OCI-LY1 (cell line): Measurements from ENCODE around the gene ERV3-1.
"Not testable (repeated sequence)": the region's sequence is repeated elsewhere in the genome, so short reads cannot be mapped to it uniquely, and the experiment has no call there.

Experiments
- H2AFZ ChIP-seq: fragments of 200-600 bp; sonication (generic), shearing (Covaris generic); 2 replicates; pipeline ENCODE4 v1.6.0; 2014; ENCODE audit warnings: antibody characterized with exemption, mild to moderate bottlenecking, low read length
- H3F3A ChIP-seq: fragments of 200-600 bp; sonication (generic), shearing (Covaris generic); 2 replicates; pipeline ENCODE4 v1.6.0; 2014; ENCODE audit warnings: mild to moderate bottlenecking, antibody characterized with exemption, low read length, moderate library complexity; ENCODE audit not compliant: insufficient read depth
- H3K27ac ChIP-seq: fragments of 200-600 bp; sonication (generic); 2 replicates; pipeline ENCODE4 v1.5.1; 2014; ENCODE audit warnings: low read length, mixed run types, mild to moderate bottlenecking, low read depth; ENCODE audit not compliant: poor library complexity, severe bottlenecking
- H3K27me3 ChIP-seq: fragments of 200-600 bp; sonication (generic); 2 replicates; pipeline ENCODE4 v1.6.0; 2014; ENCODE audit warnings: antibody characterized with exemption, mild to moderate bottlenecking, low read length, moderate library complexity; ENCODE audit not compliant: insufficient read depth
- H3K36me3 ChIP-seq: fragments of 200-600 bp; sonication (generic); 2 replicates; pipeline ENCODE4 v1.6.1; 2014; ENCODE audit warnings: mild to moderate bottlenecking, antibody characterized with exemption, low read length, moderate library complexity, mixed read lengths; ENCODE audit not compliant: insufficient read depth
- H3K4me1 ChIP-seq: fragments of 200-600 bp; sonication (generic); 2 replicates; pipeline ENCODE4 v1.5.1; 2014; ENCODE audit warnings: mild to moderate bottlenecking, low read length, moderate library complexity; ENCODE audit not compliant: insufficient read depth, severe bottlenecking
- H3K4me2 ChIP-seq: fragments of 200-600 bp; sonication (generic), shearing (Covaris generic); 2 replicates; pipeline ENCODE4 v1.6.1; 2014; ENCODE audit warnings: low read length
- H3K4me3 ChIP-seq: fragments of 200-600 bp; sonication (generic); 2 replicates; pipeline ENCODE4 v1.5.1; 2014; ENCODE audit warnings: low read length, low read depth, mild to moderate bottlenecking, mixed read lengths; ENCODE audit not compliant: poor library complexity, severe bottlenecking
- H3K79me2 ChIP-seq: fragments of 200-600 bp; shearing (Covaris generic); 2 replicates; pipeline ENCODE4 v1.6.1; 2016; ENCODE audit warnings: mixed run types, low read length, mixed read lengths; ENCODE audit not compliant: insufficient read depth
- H3K9ac ChIP-seq: fragments of 200-600 bp; sonication (generic), shearing (Covaris generic); 2 replicates; pipeline ENCODE4 v1.6.1; 2014; ENCODE audit warnings: mild to moderate bottlenecking, low read length, mixed read lengths
- H3K9me2 ChIP-seq: fragments of 200-600 bp; sonication (generic), shearing (Covaris generic); 2 replicates; pipeline ENCODE4 v1.6.1; 2014; ENCODE audit warnings: low read depth, mild to moderate bottlenecking, low read length, mixed read lengths
- H3K9me3 ChIP-seq: fragments of 200-600 bp; shearing (Covaris generic); 2 replicates; pipeline ENCODE4 v1.6.1; 2014; ENCODE audit warnings: low read length, mixed read lengths
- H4K20me1 ChIP-seq: fragments of 200-600 bp; sonication (generic), shearing (Covaris generic); 2 replicates; pipeline ENCODE4 v1.6.0; 2016; ENCODE audit warnings: mild to moderate bottlenecking, low read length; ENCODE audit not compliant: insufficient read depth

ERV3-1 gene

GRCh38 chr7:65033391-65033790, 26.9 kb upstream of the ERV3-1 start:
- H3K36me3 ChIP-seq, H3K27me3 ChIP-seq, H3K9ac ChIP-seq, H3K9me2 ChIP-seq, H3K79me2 ChIP-seq, H4K20me1 ChIP-seq, H3K4me3 ChIP-seq, H3K27ac ChIP-seq, H3K9me3 ChIP-seq, H3K4me2 ChIP-seq, H3F3A ChIP-seq, H2AFZ ChIP-seq: not testable (repeated sequence)
- H3K4me1 ChIP-seq = peaks cover 12% of the 10 kb centered on the region

DNA sequence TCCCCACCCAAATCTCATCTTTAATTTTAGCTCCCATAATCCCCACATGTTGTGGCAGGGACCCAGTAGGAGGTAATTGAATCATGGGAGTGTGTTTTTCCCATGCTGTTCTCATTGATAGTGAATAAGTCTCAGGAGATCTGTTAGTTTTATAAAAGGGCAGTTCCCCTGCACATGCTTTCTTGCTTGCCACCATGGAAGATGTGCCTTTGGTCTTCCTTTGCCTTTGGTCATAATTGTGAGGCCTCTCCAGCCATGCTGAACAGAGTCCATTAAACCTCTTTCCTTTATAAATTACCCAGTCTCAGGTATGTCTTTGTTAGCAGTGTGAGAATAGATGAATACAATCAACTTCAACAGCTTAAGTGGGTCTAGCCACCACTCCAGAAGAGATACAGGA, 18.5 kb upstream of the ERV3-1 start:
- not testable (repeated sequence) for H3K36me3 ChIP-seq, H3K4me3 ChIP-seq, H3F3A ChIP-seq, H3K27me3 ChIP-seq, H4K20me1 ChIP-seq, H3K79me2 ChIP-seq, H3K9ac ChIP-seq, H2AFZ ChIP-seq, H3K27ac ChIP-seq, H3K9me2 ChIP-seq, H3K4me2 ChIP-seq, H3K4me1 ChIP-seq, H3K9me3 ChIP-seq

DNA sequence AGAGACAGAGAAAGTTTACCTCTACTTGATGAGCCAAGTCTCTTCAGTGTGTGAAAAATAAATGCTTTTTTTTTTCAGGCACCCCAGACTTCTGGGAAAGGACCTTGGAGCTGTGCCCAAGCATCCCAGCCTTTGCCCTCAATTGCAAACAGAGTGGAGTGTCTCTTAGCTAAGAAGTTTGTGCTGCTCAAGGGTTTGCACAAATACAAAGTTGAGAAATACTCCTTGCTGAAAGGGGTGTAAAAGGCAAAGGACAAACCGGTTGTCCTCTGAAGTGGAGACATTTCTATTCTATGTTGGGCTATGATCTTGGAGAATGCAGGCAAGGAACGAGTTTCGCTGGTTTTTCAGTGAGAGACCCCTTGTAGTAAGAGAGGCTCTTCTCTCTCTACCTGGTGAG, 14.5 kb upstream of the ERV3-1 start:
- not testable (repeated sequence) for H3K27me3 ChIP-seq, H3K36me3 ChIP-seq, H3K79me2 ChIP-seq, H3K4me3 ChIP-seq, H4K20me1 ChIP-seq, H3K4me2 ChIP-seq, H3K9ac ChIP-seq, H3F3A ChIP-seq, H2AFZ ChIP-seq, H3K9me3 ChIP-seq, H3K4me1 ChIP-seq, H3K9me2 ChIP-seq, H3K27ac ChIP-seq

- H3K4me2 ChIP-seq, H2AFZ ChIP-seq, H3K9me2 ChIP-seq, H3F3A ChIP-seq, H3K27ac ChIP-seq, H4K20me1 ChIP-seq, H3K27me3 ChIP-seq, H3K9ac ChIP-seq, H3K4me3 ChIP-seq, H3K9me3 ChIP-seq, H3K36me3 ChIP-seq: not testable (repeated sequence)
- Histone ChIP-seq H3K4me1 (peaks cover 17% of the 10 kb centered on the region), H3K79me2 (peaks cover 13% of the 10 kb centered on the region)
These were observed 3.4 kb upstream of the ERV3-1 start for GRCh38 chr7:65009881-65010280.

- H3K9me3 ChIP-seq, H3K36me3 ChIP-seq, H3K4me3 ChIP-seq, H3K9ac ChIP-seq, H3F3A ChIP-seq, H2AFZ ChIP-seq, H3K27ac ChIP-seq, H3K9me2 ChIP-seq, H3K4me2 ChIP-seq, H3K27me3 ChIP-seq, H4K20me1 ChIP-seq: not testable (repeated sequence)
- H3K79me2 ChIP-seq = peaks cover 18% of the 10 kb centered on the region
- H3K4me1 ChIP-seq = peaks cover 22% of the 10 kb centered on the region
These were observed 2.9 kb upstream of the ERV3-1 start for GRCh38 chr7:65009394-65009793.

DNA sequence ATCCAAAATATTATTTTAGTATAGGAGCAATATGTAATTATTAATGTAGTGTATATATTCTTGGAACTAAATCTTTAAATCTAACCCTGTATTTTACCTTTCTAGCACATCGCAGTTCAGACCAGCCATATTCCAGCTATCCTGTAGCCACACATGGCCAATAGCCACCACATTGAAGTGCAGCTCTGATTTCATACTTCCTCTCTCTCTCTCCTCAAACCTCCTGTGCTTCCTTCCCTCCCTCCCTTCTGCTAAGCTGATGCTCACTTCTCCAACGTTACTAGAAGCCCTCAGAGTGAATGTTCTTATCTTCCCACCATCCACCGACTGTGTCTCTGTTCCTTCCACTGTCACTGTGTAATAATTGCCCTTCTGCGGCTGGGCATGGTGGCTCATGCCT, 549 bp upstream of the ERV3-1 start:
- H3K9me3 ChIP-seq, H3K9me2 ChIP-seq, H3K27me3 ChIP-seq, H3K27ac ChIP-seq, H3K9ac ChIP-seq, H4K20me1 ChIP-seq, H3F3A ChIP-seq: not testable (repeated sequence)
- Histone ChIP-seq H2AFZ (peak overlapping the region; percentile 66), H3K4me1 (peaks cover 22% of the 10 kb centered on the region), H3K79me2 (peaks cover 24% of the 10 kb centered on the region), H3K4me2 (peak overlapping the region; percentile 33), H3K36me3 (peaks cover 31% of the 10 kb centered on the region), H3K4me3 (peak overlapping the region; percentile 79)
